Gastroesophageal sphincter (tissue), 4 donors: Measurements from ENCODE around the gene SMAGP. TPM values are rescaled to one million over a fixed set of nuclear protein-coding genes. Genes with fewer than 3 reads are reported as not detected.

Experiments
- ATAC-seq: fragments of 150-250 bp; one replicate; pipeline ENCODE4 v1.9.1; 2016; ENCODE audit warnings: mild to moderate bottlenecking, moderate library complexity
- H3K27ac ChIP-seq, 4 donors: fragments of 200-600 bp; sonication (generic) in 3 of 4; 1 replicate in 3 of 4; 2 replicates in 1 of 4; pipeline ENCODE4 v1.5.1; 2016 to 2019
- H3K27me3 ChIP-seq: fragments of 200-600 bp; sonication (generic); one replicate; pipeline ENCODE4 v1.5.1; 2019
- H3K36me3 ChIP-seq, 2 donors: fragments of 200-600 bp; sonication (generic); one replicate each; pipeline ENCODE4 v1.5.1; 2019; ENCODE audit warnings: control low read depth in 1 of 2
- H3K4me1 ChIP-seq, 3 donors: fragments of 200-600 bp; sonication (generic); 1 replicate in 2 of 3; 2 replicates in 1 of 3; pipeline ENCODE4 v1.5.1; 2016 to 2019; ENCODE audit warnings: control low read depth in 2 of 3
- H3K4me3 ChIP-seq, 2 donors: fragments of 200-600 bp; sonication (generic); one replicate each; pipeline ENCODE4 v1.5.1; 2019; ENCODE audit warnings: mild to moderate bottlenecking in 1 of 2, moderate library complexity in 1 of 2
- H3K9me3 ChIP-seq, 3 donors: fragments of 200-600 bp; sonication (generic); one replicate each; pipeline ENCODE4 v1.5.1; 2017 to 2019; ENCODE audit warnings: control low read depth in 2 of 3
- EP300 ChIP-seq: sonication (generic); formaldehyde crosslinking; IDR thresholded peaks from one replicate; pipeline ENCODE4 v1.6.1; 2017; ENCODE audit warnings: antibody characterized with exemption, mild to moderate bottlenecking
- POLR2A ChIP-seq, 2 donors: fragments of 450-650 bp; IDR thresholded peaks; one replicate each; pipeline ENCODE4 v1.6.1; 2017; ENCODE audit warnings: antibody characterized with exemption in 2 of 2, mild to moderate bottlenecking in 2 of 2, moderate library complexity in 1 of 2
- POLR2AphosphoS5 ChIP-seq: sonication (generic); formaldehyde crosslinking; IDR thresholded peaks from one replicate; pipeline ENCODE4 v1.6.1; 2017; ENCODE audit warnings: antibody characterized with exemption
- WGBS, 2 donors: methylation state at CpG; one replicate each; pipeline ENCODE4 v1.1.5; 2018; ENCODE audit warnings: low coverage in 1 of 2; 5-methylcytosine and 5-hydroxymethylcytosine counted together
- total RNA-seq, 4 donors: library from RNA; depleted of rRNA; stranded (reverse); fragments of >200 nt; gene quantifications; one replicate each; pipeline ENCODE4 v1.1.0, GENCODE V29; 2016
- TF ChIP-seq, protein P1 (sequence below), 4 experiments: fragments of 200-600 bp in 2 of 4; fragments of 450-650 bp in 2 of 4; sonication (generic) in 1 of 4; IDR thresholded peaks; one replicate each; pipeline ENCODE4 v1.5.1; 2017 to 2019; ENCODE audit warnings: antibody characterized with exemption in 4 of 4, mild to moderate bottlenecking in 2 of 4, moderate library complexity in 2 of 4

SMAGP gene
- total RNA-seq, 4 donors from 2014 or later: 1.2 to 8.0 (median 3.6) TPM

DNA sequence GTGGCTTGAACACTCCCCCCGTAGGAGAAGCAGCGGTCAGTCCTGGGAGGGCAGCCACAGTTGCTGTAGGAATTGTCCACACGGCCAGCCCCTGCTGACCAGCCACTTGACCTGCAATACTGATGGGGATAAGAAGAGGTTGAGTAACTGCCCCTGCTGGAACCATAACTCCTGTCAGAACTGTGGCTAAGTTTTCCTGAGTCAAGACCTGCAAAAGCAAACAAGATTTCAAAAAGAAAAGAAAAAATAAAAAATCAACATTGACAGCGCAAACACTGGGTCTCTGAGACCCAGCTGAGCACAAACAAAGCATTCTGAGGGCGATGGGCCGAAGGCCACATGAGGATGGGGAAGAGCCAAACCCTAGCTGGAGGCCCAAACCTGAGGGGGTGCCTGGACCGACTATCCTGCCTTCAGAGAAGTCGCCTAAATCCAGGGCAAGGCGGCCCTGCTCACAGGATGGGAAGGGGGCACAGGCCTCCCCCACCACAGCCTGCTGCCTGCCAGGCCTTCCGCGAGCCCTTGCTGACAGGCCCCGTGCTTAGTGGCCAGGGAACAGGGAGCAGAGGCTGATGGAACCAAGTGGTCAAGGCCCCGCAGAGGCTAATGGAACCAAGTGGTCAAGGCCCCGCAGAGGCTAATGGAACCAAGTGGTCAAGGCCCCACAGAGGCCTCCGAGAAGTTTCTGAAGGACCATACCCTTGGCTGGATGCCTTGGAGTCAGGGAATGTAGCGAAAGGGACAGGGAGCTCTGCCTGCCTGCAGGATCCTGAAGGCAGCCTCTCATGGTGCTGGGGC lies 71.4 kb downstream of the SMAGP start:
- Histone ChIP-seq H3K36me3 (peaks cover 0 to 87% of the 10 kb centered on the region in 2 donors), H3K4me3 (no peak overlapping the region), H3K27ac (no peak overlapping the region), H3K4me1 (no peaks in the 10 kb centered on the region), H3K27me3 (no peaks in the 10 kb centered on the region), H3K9me3 (no peaks in the 10 kb centered on the region)
- TF ChIP-seq, protein P1, sequence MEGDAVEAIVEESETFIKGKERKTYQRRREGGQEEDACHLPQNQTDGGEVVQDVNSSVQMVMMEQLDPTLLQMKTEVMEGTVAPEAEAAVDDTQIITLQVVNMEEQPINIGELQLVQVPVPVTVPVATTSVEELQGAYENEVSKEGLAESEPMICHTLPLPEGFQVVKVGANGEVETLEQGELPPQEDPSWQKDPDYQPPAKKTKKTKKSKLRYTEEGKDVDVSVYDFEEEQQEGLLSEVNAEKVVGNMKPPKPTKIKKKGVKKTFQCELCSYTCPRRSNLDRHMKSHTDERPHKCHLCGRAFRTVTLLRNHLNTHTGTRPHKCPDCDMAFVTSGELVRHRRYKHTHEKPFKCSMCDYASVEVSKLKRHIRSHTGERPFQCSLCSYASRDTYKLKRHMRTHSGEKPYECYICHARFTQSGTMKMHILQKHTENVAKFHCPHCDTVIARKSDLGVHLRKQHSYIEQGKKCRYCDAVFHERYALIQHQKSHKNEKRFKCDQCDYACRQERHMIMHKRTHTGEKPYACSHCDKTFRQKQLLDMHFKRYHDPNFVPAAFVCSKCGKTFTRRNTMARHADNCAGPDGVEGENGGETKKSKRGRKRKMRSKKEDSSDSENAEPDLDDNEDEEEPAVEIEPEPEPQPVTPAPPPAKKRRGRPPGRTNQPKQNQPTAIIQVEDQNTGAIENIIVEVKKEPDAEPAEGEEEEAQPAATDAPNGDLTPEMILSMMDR (IDR thresholded peaks at IDR 0.05): no peak
- TF ChIP-seq EP300 (no peak), POLR2AphosphoS5 (no peak), POLR2A (IDR thresholded peaks at IDR 0.05) (no peak)
- ATAC-seq: no peak
- WGBS, 2 donors: 85 to 89% methylated on average over 6 to 11 of the region's 16 CpGs

DNA sequence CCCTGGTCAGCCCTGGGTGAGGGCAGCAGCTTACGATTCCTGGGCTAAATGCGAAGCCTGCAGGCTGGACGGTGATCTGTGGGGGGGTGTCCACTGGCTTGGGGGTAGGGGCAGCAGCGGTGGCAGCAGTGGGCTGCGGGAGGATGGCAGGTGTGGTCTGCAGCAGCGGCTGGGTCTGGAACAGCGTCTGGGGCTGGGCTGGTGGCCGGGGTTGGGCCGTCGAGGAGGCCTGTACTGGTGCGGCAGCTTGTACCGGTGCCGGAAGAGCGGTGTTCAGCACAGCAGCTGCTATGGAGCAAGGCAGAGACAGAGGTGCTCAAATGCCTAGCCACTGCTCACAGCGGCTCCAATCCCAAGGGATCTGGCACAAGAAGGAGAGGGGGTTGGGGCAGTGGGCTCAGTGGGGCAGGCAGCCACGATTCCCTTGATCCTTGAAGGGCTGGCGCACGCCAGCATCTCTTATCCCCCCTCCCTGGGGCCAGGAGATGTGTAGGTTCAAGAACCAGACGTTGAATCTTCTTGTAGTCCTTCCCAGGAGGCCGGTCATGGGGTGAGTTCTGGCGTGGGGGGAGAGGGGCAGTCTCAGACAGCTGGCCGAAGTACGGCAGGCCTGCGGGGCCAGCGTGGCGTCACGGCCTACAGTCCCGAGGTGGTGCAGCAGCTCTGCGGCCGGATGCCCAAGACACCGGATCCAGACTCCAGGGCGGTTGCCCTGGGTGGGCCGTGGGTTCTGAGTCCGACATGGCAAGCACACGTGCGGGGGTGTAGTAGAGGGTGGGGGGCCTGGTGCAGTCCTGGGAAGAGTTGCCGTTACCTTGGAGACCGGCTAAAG lies 72.3 kb downstream of the SMAGP start:
- no peaks in the 10 kb centered on the region for H3K9me3 ChIP-seq
- H3K4me3 ChIP-seq: no peak overlapping the region
- H3K36me3 ChIP-seq: peaks cover 0 to 84% of the 10 kb centered on the region in 2 donors
- TF ChIP-seq POLR2A (IDR thresholded peaks at IDR 0.05): no peak
- TF ChIP-seq, protein P1 (IDR thresholded peaks at IDR 0.05): no peak
- no peak for TF ChIP-seq POLR2AphosphoS5
- no peak for TF ChIP-seq EP300
- no peaks in the 10 kb centered on the region for H3K27me3 ChIP-seq
- no peak overlapping the region for H3K27ac ChIP-seq
- no peak for ATAC-seq
- H3K4me1 ChIP-seq: no peaks in the 10 kb centered on the region
- no CpG with 5 or more reads among the region's 38 CpGs for WGBS, 2 donors

DNA sequence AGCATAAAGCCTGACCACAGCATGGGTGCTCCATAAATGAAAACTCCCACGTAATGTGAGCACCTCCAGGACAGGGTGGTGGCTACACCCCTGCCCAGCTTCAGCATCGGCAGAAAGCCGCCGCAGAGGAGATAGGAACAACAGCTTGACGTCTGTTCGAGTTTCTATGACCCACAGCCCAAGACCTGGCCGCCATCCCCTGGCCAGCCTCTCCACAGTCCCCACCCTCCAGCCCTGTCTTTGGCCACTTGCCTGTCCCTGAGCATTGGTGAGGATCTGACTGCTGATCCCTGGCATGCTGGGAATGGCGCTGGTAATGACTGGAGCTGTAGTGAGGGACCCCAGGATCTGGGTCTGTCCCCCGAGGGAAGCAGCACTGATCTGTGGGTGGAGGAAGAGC lies 73.7 kb downstream of the SMAGP start:
- TF ChIP-seq, protein P1 (IDR thresholded peaks at IDR 0.05): no peak
- no peak for TF ChIP-seq POLR2AphosphoS5
- no peak for TF ChIP-seq POLR2A (IDR thresholded peaks at IDR 0.05)
- TF ChIP-seq EP300: no peak
- 80% methylated on average over 2 of the region's 9 CpGs; no CpG with 5 or more reads in 1 of the 2 donors for WGBS, 2 donors
- Histone ChIP-seq H3K4me3 (no peak overlapping the region), H3K27ac (no peak overlapping the region), H3K9me3 (no peaks in the 10 kb centered on the region), H3K27me3 (no peaks in the 10 kb centered on the region), H3K36me3 (peaks cover 0 to 91% of the 10 kb centered on the region in 2 donors), H3K4me1 (no peaks in the 10 kb centered on the region)
- no peak for ATAC-seq

DNA sequence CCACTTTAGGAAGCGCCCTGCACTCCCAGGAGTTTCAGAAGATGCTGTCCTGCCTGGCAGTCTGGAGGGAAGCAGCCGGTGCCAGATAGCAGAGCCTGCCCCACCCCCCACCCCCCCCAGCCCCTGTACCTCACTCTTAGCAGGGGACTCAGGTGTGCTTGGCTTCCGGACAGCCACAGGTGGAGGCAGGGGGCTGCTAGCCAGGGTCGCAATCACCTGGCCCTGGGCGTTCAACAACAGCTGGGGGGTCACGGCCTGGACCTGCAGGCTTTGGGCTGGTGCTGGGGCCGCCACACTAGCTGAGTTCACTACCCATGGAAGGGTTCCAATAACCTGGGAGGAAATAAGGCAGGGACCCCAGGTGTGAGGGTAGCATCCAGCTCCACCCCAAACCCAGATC lies 74.4 kb downstream of the SMAGP start:
- no CpG with 5 or more reads among the region's 7 CpGs for WGBS, 2 donors
- H3K36me3 ChIP-seq: peaks cover 0 to 94% of the 10 kb centered on the region in 2 donors
- H3K27ac ChIP-seq: no peak overlapping the region
- H3K4me1 ChIP-seq: no peaks in the 10 kb centered on the region
- no peak overlapping the region for H3K4me3 ChIP-seq
- H3K27me3 ChIP-seq: no peaks in the 10 kb centered on the region
- ATAC-seq: peak; percentile 11
- no peak for TF ChIP-seq EP300
- TF ChIP-seq, protein P1 (IDR thresholded peaks at IDR 0.05): no peak
- no peak for TF ChIP-seq POLR2AphosphoS5
- TF ChIP-seq POLR2A (IDR thresholded peaks at IDR 0.05): no peak
- H3K9me3 ChIP-seq: no peaks in the 10 kb centered on the region

Other genes with a start within 250 kb of the SMAGP start
- gene SLC11A2, start 244.0 kb downstream of the SMAGP start, total RNA-seq: 10 to 100 TPM; 24.9 to 47.1 (median 32.4) TPM
- gene LETMD1, start 222.1 kb downstream of the SMAGP start, total RNA-seq: 10 to 100 TPM; 30.2 to 49.7 (median 42.6) TPM
- gene CSRNP2, start 186.8 kb downstream of the SMAGP start, total RNA-seq: 10 to 100 TPM; 19.1 to 35.0 (median 28.3) TPM
- 10 to 100 TPM; 12.3 to 16.6 (median 14.2) TPM for gene TFCP2, start 97.3 kb downstream of the SMAGP start, total RNA-seq
- gene POU6F1, start 52.4 kb downstream of the SMAGP start, total RNA-seq: 10 to 100 TPM; 12.6 to 33.9 (median 17.9) TPM
- 100 to 1,000 TPM; 261 to 337 (median 311) TPM for gene DAZAP2, start 31.6 kb downstream of the SMAGP start, total RNA-seq
- gene BIN2, start 53.8 kb upstream of the SMAGP start, total RNA-seq: 1 to 10 TPM in 3 of 4 donors, under 1 TPM in 1; 0.62 to 5.4 (median 2.0) TPM
- gene CELA1, start 76.3 kb upstream of the SMAGP start, total RNA-seq: not detected
- 1 to 10 TPM; 2.1 to 3.5 (median 2.4) TPM for gene GALNT6, start 121.0 kb upstream of the SMAGP start, total RNA-seq
- gene SLC4A8, start 154.4 kb upstream of the SMAGP start, total RNA-seq: 1 to 10 TPM in 1 of 4 donors, under 1 TPM in 3; 0.27 to 5.3 (median 0.76) TPM